HCT116 (cell line): ENCODE data around the gene TAMALIN. TPM values are rescaled to one million over a fixed set of nuclear protein-coding genes. Genes with fewer than 3 reads are reported as not detected.

Experiments
- ATAC-seq: fragments of 200-7000 bp; cut with Tn5 transposase; 2 replicates; pipeline ENCODE4 v1.9.1; 2020; ENCODE audit warnings: mild to moderate bottlenecking, moderate library complexity
- BruUV-seq: library from RNA; stranded (reverse); fragments of 400-500 nt; replicated peaks from 2 replicates; lab custom pipeline; 2021; lab: Mats Ljungman, UMichigan
- CTCF ChIA-PET: fragments of 300-600 bp; sonication (Branson Sonifier 250); formaldehyde crosslinking; loops from one replicate; lab custom pipeline; 2021; ENCODE audit warnings: antibody characterized with exemption; lab: Charles Lee
- POLR2A ChIA-PET: fragments of 300-600, 350-600 bp; sonication (Branson Sonifier 250); formaldehyde crosslinking; loops from one replicate; lab custom pipeline; 2021; ENCODE audit warnings: antibody characterized with exemption; lab: Charles Lee
- RAD21 ChIA-PET, 2 experiments: fragments of 300-600 bp; sonication (Branson Sonifier 250); formaldehyde crosslinking; loops; one replicate each; lab custom pipeline; 2023; ENCODE audit warnings: low total read pairs in 2 of 2; ENCODE audit not compliant: uncharacterized antibody in 2 of 2, unreplicated experiment in 2 of 2, low non-redundant PET in 1 of 2; lab: Charles Lee
- DNase-seq: peaks from one replicate; pipeline ENCODE4 v3.0.0-alpha.2; 2010; ENCODE audit warnings: low read depth, low spot score
- H2AFZ ChIP-seq: fragments of 200-600 bp; shearing (Covaris generic), sonication (generic); 2 replicates; pipeline ENCODE4 v1.6.1; 2017; ENCODE audit warnings: low read depth, mixed run types, mixed read lengths, antibody characterized with exemption, low read length; ENCODE audit not compliant: poor library complexity, severe bottlenecking
- H3K27ac ChIP-seq: 2 replicates; pipeline ENCODE4 v1.5.1; 2012; ENCODE audit warnings: low read depth, low read length
- H3K27me3 ChIP-seq: fragments of 200-600 bp; sonication (generic); 2 replicates; pipeline ENCODE4 v1.6.1; 2016; ENCODE audit warnings: mixed run types, low read length, mixed read lengths; ENCODE audit not compliant: insufficient read depth
- H3K36me3 ChIP-seq, 2 experiments: fragments of 200-500 bp in 1 of 2; fragments of 200-600 bp in 1 of 2; sonication (Bioruptor generic) in 1 of 2; sonication (generic) in 1 of 2; 2 replicates each; pipeline versions ENCODE4 v1.5.1 to v1.6.1; 2014 to 2016; ENCODE audit warnings: low read length in 2 of 2, inconsistent platforms in 1 of 2, mixed read lengths in 1 of 2, mixed run types in 1 of 2; ENCODE audit not compliant: insufficient read depth in 2 of 2, control insufficient read depth in 1 of 2
- H3K4me1 ChIP-seq, 2 experiments: fragments of 200-600 bp in 1 of 2; sonication (generic) in 1 of 2; 2 replicates each; pipeline versions ENCODE4 v1.5.1 to v1.6.1; 2012 to 2017; ENCODE audit warnings: low read length in 2 of 2, inconsistent platforms in 1 of 2, mild to moderate bottlenecking in 1 of 2, mixed read lengths in 1 of 2, mixed run types in 1 of 2, moderate library complexity in 1 of 2; ENCODE audit not compliant: insufficient read depth in 2 of 2, control insufficient read depth in 1 of 2
- H3K4me2 ChIP-seq: fragments of 200-600 bp; sonication (generic); 2 replicates; pipeline ENCODE4 v1.6.1; 2017; ENCODE audit warnings: mixed run types, low read length, mixed read lengths
- H3K4me3 ChIP-seq, 2 experiments: fragments of 200-600 bp in 1 of 2; sonication (generic) in 1 of 2; replicated peaks in 1 of 2; 2 replicates each; pipeline ENCODE4 v1.5.1; 2011 to 2016; ENCODE audit warnings: low read length in 2 of 2, control low read depth in 1 of 2, low read depth in 1 of 2, mild to moderate bottlenecking in 1 of 2, mixed read lengths in 1 of 2, mixed run types in 1 of 2
- H3K79me2 ChIP-seq: fragments of 200-600 bp; sonication (generic); 2 replicates; pipeline ENCODE4 v1.6.1; 2017; ENCODE audit warnings: mild to moderate bottlenecking, mixed run types, low read length, moderate library complexity, mixed read lengths; ENCODE audit not compliant: insufficient read depth
- H3K9ac ChIP-seq: fragments of 200-600 bp; sonication (generic); 2 replicates; pipeline ENCODE4 v1.6.1; 2016; ENCODE audit warnings: low read length, mixed read lengths
- H3K9me2 ChIP-seq: fragments of 200-600 bp; sonication (generic), shearing (Covaris generic); 2 replicates; pipeline ENCODE4 v1.6.1; 2017; ENCODE audit warnings: mixed run types, mild to moderate bottlenecking, moderate library complexity; ENCODE audit not compliant: insufficient read depth
- H3K9me3 ChIP-seq, 2 experiments: fragments of 200-500 bp in 1 of 2; fragments of 200-600 bp in 1 of 2; sonication (Bioruptor generic) in 1 of 2; sonication (generic) in 1 of 2; 2 replicates each; pipeline ENCODE4 v1.6.1; 2014 to 2017; ENCODE audit warnings: low read length in 2 of 2, mixed read lengths in 2 of 2, inconsistent platforms in 1 of 2, low read depth in 1 of 2, mild to moderate bottlenecking in 1 of 2, mixed run types in 1 of 2, moderate library complexity in 1 of 2; ENCODE audit not compliant: control insufficient read depth in 1 of 2, insufficient read depth in 1 of 2
- H4K20me1 ChIP-seq: fragments of 200-600 bp; sonication (generic), shearing (Covaris generic); 2 replicates; pipeline ENCODE4 v1.6.1; 2017; ENCODE audit warnings: mixed run types, mild to moderate bottlenecking, moderate library complexity; ENCODE audit not compliant: insufficient read depth
- ELF1 ChIP-seq: IDR thresholded peaks from 2 replicates; pipeline ENCODE4 v1.6.1; 2012; ENCODE audit warnings: low read depth, borderline replicate concordance
- EZH2phosphoT487 ChIP-seq: fragments of 200-600 bp; IDR thresholded peaks from 2 replicates; pipeline ENCODE4 v1.6.1; 2018; ENCODE audit warnings: antibody characterized with exemption, borderline replicate concordance
- JUND ChIP-seq: IDR thresholded peaks from 2 replicates; pipeline ENCODE4 v1.6.1; 2012
- POLR2AphosphoS5 ChIP-seq: IDR thresholded peaks from 2 replicates; pipeline ENCODE4 v1.6.1; 2011; ENCODE audit warnings: mild to moderate bottlenecking, low read depth, low read length, moderate library complexity
- SP1 ChIP-seq: IDR thresholded peaks from 2 replicates; pipeline ENCODE4 v1.6.1; 2012; ENCODE audit warnings: low read depth
- SRF ChIP-seq: IDR thresholded peaks from 2 replicates; pipeline ENCODE4 v1.6.1; 2012; ENCODE audit warnings: low read depth
- ZFX ChIP-seq: fragments of 450-650 bp; IDR thresholded peaks from 2 replicates; pipeline ENCODE4 v1.6.1; 2017
- intact Hi-C: fragments of 100-400 bp; cut with micrococcal nuclease; formaldehyde crosslinking; loops from 2 replicates; pipeline ENCODE4 v1.10.0; 2022
- total RNA-seq: library from RNA; stranded (reverse); gene quantifications from one replicate; pipeline ENCODE4 v1.2.1, GENCODE V29; 2021; ENCODE audit not compliant: unreplicated experiment
- TF ChIP-seq, protein P1 (sequence below), 3 experiments: fragments of 200-600 bp in 1 of 3; sonication (generic) in 1 of 3; IDR thresholded peaks in 2 of 3; conservative IDR thresholded peaks in 1 of 3; 2 replicates each; pipeline ENCODE4 v1.5.1; 2012 to 2017; ENCODE audit warnings: low read depth in 2 of 3, low read length in 2 of 3, antibody characterized with exemption in 1 of 3, borderline replicate concordance in 1 of 3, control low read depth in 1 of 3, mild to moderate bottlenecking in 1 of 3, mixed read lengths in 1 of 3, mixed run types in 1 of 3, moderate library complexity in 1 of 3; ENCODE audit not compliant: insufficient read depth in 1 of 3

Gene TAMALIN
- total RNA-seq, 1 experiment from 2014 or later = 1.1 TPM

GRCh38 chr12:52022841-52023181 lies 16.1 kb downstream of the TAMALIN start:
- Histone ChIP-seq H3K79me2 (no peaks in the 10 kb centered on the region), H3K27ac (peak overlapping the region; percentile 77; the same call in 1 of the 2 replicates), H3K36me3 (no peaks in the 10 kb centered on the region), H3K9me3 (no peaks in the 10 kb centered on the region), H3K9ac (peak overlapping the region; percentile 64), H3K4me3 (peak overlapping the region; percentile 47 to 62), H3K4me1 (peaks cover 22 to 61% of the 10 kb centered on the region in 2 experiments), H3K9me2 (no peaks in the 10 kb centered on the region), H4K20me1 (no peaks in the 10 kb centered on the region), H3K4me2 (peak overlapping the region; percentile 86), H2AFZ (peak overlapping the region; percentile 72), H3K27me3 (no peaks in the 10 kb centered on the region)
- ChIA-PET POLR2A (interaction anchor here (1.4 to 3.4 kb wide), 2 partner anchors 10 to 19 kb away, joined by 9 to 15 read pairs; no protein-coding TSS in a partner anchor), RAD21 (interaction anchor here (1.1 to 3.0 kb wide), 2 partner anchors 19 kb away, joined by 5 to 21 read pairs; no protein-coding TSS in a partner anchor), CTCF (interaction anchor here (0.9 to 8.6 kb wide), 13 partner anchors 10 to 602 kb away, joined by 3 to 174 read pairs (median 8); partner anchors contain the start of genes SMIM41 and TAMALIN)
- ATAC-seq (peak; percentile 70), DNase-seq (no peak)
- TF ChIP-seq POLR2AphosphoS5 = peak; percentile 59
- TF ChIP-seq JUND = no peak
- intact Hi-C loops = loop anchor here (1.0 to 5.0 kb wide), 2 partner anchors 19 to 131 kb away; no protein-coding TSS in a partner anchor
- BruUV-seq = no TSS peak

DNA sequence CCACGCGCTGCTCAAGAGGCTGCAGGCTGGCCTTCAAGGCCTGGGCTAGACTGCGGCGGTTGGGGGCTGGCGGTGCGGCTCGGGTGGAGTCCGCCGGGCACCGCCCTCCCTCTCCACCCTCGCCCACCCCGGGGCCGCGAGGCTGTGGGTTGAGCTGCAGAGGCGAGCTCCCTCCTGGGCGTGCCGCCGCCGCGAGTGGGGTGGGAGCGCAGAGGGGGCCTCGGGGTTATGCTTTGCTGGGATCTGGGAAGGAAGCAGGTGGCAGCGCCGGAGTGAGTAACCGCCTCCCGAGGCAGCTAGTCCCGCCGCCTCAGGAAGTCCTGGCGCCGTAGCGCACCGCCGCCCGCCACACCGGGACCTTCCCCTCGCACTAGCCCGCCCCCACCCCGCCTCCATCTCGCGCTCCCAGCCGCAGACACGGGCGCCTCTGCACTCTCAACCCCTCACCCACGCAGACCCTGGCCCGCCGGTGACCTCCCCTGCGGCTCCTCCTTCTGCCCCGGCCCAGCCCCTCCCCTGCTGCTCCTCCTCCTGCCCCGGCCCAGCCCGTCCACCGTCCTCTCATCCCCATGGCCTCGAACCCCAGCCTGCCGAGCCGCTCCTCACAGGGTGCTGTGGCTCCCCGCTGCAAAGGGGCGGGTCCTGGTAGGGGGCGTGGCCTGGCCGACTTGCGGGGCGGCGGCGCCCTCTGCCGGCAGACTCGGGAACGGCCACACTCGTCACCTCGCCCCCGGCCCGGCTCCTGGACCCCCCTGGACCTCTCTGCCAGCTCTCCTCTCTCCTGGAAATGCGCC lies 16.6 kb downstream of the TAMALIN start:
- H3K36me3 ChIP-seq = no peaks in the 10 kb centered on the region
- peak overlapping the region; percentile 77 for H3K27ac ChIP-seq
- ChIA-PET RAD21 (interaction anchor here (0.6 to 3.0 kb wide), 3 partner anchors 19 to 21 kb away, joined by 4 to 21 read pairs (median 5); no protein-coding TSS in a partner anchor), POLR2A (interaction anchor here (0.6 to 3.4 kb wide), 4 partner anchors 9 to 983 kb away, joined by 3 to 15 read pairs (median 6); partner anchors contain the start of gene EIF4B), CTCF (interaction anchor here (0.8 to 8.6 kb wide), 15 partner anchors 9 to 602 kb away, joined by 3 to 174 read pairs (median 6); partner anchors contain the start of genes SMIM41 and TAMALIN)
- DNase-seq = peak; percentile 62
- peaks cover 22 to 61% of the 10 kb centered on the region in 2 experiments for H3K4me1 ChIP-seq
- peak overlapping the region; percentile 64 for H3K9ac ChIP-seq
- no TSS peak for BruUV-seq
- ATAC-seq = peak; percentile 71
- peak overlapping the region; percentile 72 for H2AFZ ChIP-seq
- H4K20me1 ChIP-seq = no peaks in the 10 kb centered on the region
- H3K27me3 ChIP-seq = no peaks in the 10 kb centered on the region
- no peaks in the 10 kb centered on the region for H3K9me2 ChIP-seq
- intact Hi-C loops = loop anchor here (1.0 to 5.0 kb wide), 2 partner anchors 19 to 131 kb away; no protein-coding TSS in a partner anchor
- TF ChIP-seq POLR2AphosphoS5 (peak; percentile 56), EZH2phosphoT487 (no peak), SRF (no peak), ELF1 (no peak), ZFX (peak; percentile 50; the same call in 1 of the 2 replicates), SP1 (no peak)
- TF ChIP-seq, protein P1, sequence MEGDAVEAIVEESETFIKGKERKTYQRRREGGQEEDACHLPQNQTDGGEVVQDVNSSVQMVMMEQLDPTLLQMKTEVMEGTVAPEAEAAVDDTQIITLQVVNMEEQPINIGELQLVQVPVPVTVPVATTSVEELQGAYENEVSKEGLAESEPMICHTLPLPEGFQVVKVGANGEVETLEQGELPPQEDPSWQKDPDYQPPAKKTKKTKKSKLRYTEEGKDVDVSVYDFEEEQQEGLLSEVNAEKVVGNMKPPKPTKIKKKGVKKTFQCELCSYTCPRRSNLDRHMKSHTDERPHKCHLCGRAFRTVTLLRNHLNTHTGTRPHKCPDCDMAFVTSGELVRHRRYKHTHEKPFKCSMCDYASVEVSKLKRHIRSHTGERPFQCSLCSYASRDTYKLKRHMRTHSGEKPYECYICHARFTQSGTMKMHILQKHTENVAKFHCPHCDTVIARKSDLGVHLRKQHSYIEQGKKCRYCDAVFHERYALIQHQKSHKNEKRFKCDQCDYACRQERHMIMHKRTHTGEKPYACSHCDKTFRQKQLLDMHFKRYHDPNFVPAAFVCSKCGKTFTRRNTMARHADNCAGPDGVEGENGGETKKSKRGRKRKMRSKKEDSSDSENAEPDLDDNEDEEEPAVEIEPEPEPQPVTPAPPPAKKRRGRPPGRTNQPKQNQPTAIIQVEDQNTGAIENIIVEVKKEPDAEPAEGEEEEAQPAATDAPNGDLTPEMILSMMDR (IDR thresholded peaks at IDR 0.05 in 2 of 3, conservative IDR thresholded peaks at IDR 0.05 in 1 of 3; ENCODE audit: borderline replicate concordance in 1 of 3, insufficient read depth in 1 of 3, low read depth in 2 of 3, low read length in 2 of 3) = peak in 2 of 3 experiments; percentile 90; a peak in 4 of 6 replicates
- H3K79me2 ChIP-seq = no peaks in the 10 kb centered on the region
- peak overlapping the region; percentile 47 to 62 for H3K4me3 ChIP-seq
- peak overlapping the region; percentile 86 for H3K4me2 ChIP-seq
- H3K9me3 ChIP-seq = no peaks in the 10 kb centered on the region
